ENCODE measurements around the gene SPRR2D.
"Not testable (repeated sequence)": the region's sequence is repeated elsewhere in the genome, so short reads cannot be mapped to it uniquely, and the experiment has no call there.

SPRR2D gene

GRCh38 chr1:153025797-153026196 lies 15.1 kb downstream of the SPRR2D start:
- Histone ChIP-seq H3K4me3 (ENCODE audit: low read depth in 1 of 2, low read length in 1 of 2) (no peak overlapping the region), H3K4me1 (ENCODE audit: control insufficient read depth in 1 of 2, insufficient read depth in 1 of 2, low read depth in 1 of 2, low read length in 1 of 2) (no peaks in the 10 kb centered on the region), H3K27ac (no peak overlapping the region), H3K9me3 (no peaks in the 10 kb centered on the region), H3K36me3 (no peaks in the 10 kb centered on the region), H3K27me3 (peaks cover 17% of the 10 kb centered on the region)
- TF ChIP-seq CTCF (IDR thresholded peaks at IDR 0.05) = no peak

- Histone ChIP-seq H3K36me3 (no peaks in the 10 kb centered on the region), H3K9me3 (no peaks in the 10 kb centered on the region), H3K4me3 (ENCODE audit: low read depth in 1 of 2, low read length in 1 of 2) (no peak overlapping the region), H3K4me1 (ENCODE audit: control insufficient read depth in 1 of 2, insufficient read depth in 1 of 2, low read depth in 1 of 2, low read length in 1 of 2) (no peaks in the 10 kb centered on the region), H3K27ac (no peak overlapping the region), H3K27me3 (peaks cover 18% of the 10 kb centered on the region)
- no peak for TF ChIP-seq CTCF (IDR thresholded peaks at IDR 0.05)
These were observed 16.5 kb downstream of the SPRR2D start for GRCh38 chr1:153024413-153024812.

GRCh38 chr1:153023109-153023508 lies 17.8 kb downstream of the SPRR2D start:
- H3K4me1 ChIP-seq (ENCODE audit: control insufficient read depth in 1 of 2, insufficient read depth in 1 of 2, low read depth in 1 of 2, low read length in 1 of 2) = no peaks in the 10 kb centered on the region
- no peaks in the 10 kb centered on the region for H3K36me3 ChIP-seq
- TF ChIP-seq CTCF (IDR thresholded peaks at IDR 0.05) = no peak
- H3K27me3 ChIP-seq = peaks cover 20% of the 10 kb centered on the region
- H3K4me3 ChIP-seq (ENCODE audit: low read depth in 1 of 2, low read length in 1 of 2) = no peak overlapping the region
- H3K9me3 ChIP-seq = no peaks in the 10 kb centered on the region
- H3K27ac ChIP-seq = no peak overlapping the region

- not testable (repeated sequence) for H3K27ac ChIP-seq; H3K9me3 ChIP-seq; H3K4me3 ChIP-seq (ENCODE audit: low read depth in 1 of 2, low read length in 1 of 2); H3K36me3 ChIP-seq; H3K4me1 ChIP-seq (ENCODE audit: control insufficient read depth in 1 of 2, insufficient read depth in 1 of 2, low read depth in 1 of 2, low read length in 1 of 2)
- peaks cover 20% of the 10 kb centered on the region for H3K27me3 ChIP-seq
These were observed 18.6 kb downstream of the SPRR2D start for GRCh38 chr1:153022340-153022739.

GRCh38 chr1:153021829-153022228 lies 19.1 kb downstream of the SPRR2D start:
- peaks cover 20% of the 10 kb centered on the region for H3K27me3 ChIP-seq
- not testable (repeated sequence) for H3K27ac ChIP-seq; H3K4me3 ChIP-seq (ENCODE audit: low read depth in 1 of 2, low read length in 1 of 2); H3K36me3 ChIP-seq; H3K9me3 ChIP-seq; H3K4me1 ChIP-seq (ENCODE audit: control insufficient read depth in 1 of 2, insufficient read depth in 1 of 2, low read depth in 1 of 2, low read length in 1 of 2)

- not testable (repeated sequence) for H3K27ac ChIP-seq; H3K9me3 ChIP-seq; H3K4me3 ChIP-seq (ENCODE audit: low read depth in 1 of 2, low read length in 1 of 2); H3K27me3 ChIP-seq; H3K4me1 ChIP-seq (ENCODE audit: control insufficient read depth in 1 of 2, insufficient read depth in 1 of 2, low read depth in 1 of 2, low read length in 1 of 2); H3K36me3 ChIP-seq
These were observed 29.6 kb downstream of the SPRR2D start for GRCh38 chr1:153011235-153011758.

- H3K27me3 ChIP-seq = peaks cover 13% of the 10 kb centered on the region
- no peaks in the 10 kb centered on the region for H3K4me1 ChIP-seq (ENCODE audit: control insufficient read depth in 1 of 2, insufficient read depth in 1 of 2, low read depth in 1 of 2, low read length in 1 of 2)
- no peaks in the 10 kb centered on the region for H3K9me3 ChIP-seq
- TF ChIP-seq CTCF (IDR thresholded peaks at IDR 0.05) = no peak
- no peak within 1 kb of the TSS for H3K4me3 ChIP-seq (ENCODE audit: low read depth in 1 of 2, low read length in 1 of 2)
- H3K27ac ChIP-seq = no peak within 1 kb of the TSS
- no peaks in the 10 kb centered on the region for H3K36me3 ChIP-seq
These were observed 39.5 kb downstream of the SPRR2D start, which contains the start of gene SPRR3 for GRCh38 chr1:153001382-153001781. Gene SPRR3 (plus strand): TSS chr1:153001749. CDS start chr1:153003021, 1,272 bp downstream.
